Stimulated activated CD4-positive, alpha-beta T cell treated with anti-CD3 and anti-CD28 coated beads, Interleukin-4, amount 100 ng/mL, for 24 hours (primary cell): ENCODE results near the gene NR2F1-AS1.
"Not testable (repeated sequence)": the region's sequence is repeated elsewhere in the genome, so short reads cannot be mapped to it uniquely, and the experiment has no call there.

Experiments
- DNase-seq: peaks from one replicate; pipeline ENCODE4 v3.0.0-alpha.2; 2020

The NR2F1-AS1 gene

DNA sequence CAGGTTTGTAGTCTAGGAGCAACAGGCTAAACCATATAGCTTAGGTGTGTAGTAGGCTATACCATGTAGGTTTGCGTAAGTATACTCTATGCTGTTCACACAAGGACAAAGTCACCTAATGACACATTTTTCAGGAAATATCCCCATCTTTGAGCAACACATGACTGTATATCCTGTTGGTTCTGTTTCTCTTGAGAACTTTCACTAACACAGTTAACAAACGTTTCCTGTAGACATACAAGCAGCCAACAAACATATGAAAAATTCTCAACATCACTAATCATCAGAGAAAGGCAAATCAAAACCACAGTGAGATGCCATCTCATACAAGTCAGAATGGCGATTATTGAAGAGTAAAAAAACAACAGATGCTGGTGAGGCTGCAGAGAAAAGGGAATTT, 68.2 kb downstream of the NR2F1-AS1 start:
- DNase-seq = no peak

DNA sequence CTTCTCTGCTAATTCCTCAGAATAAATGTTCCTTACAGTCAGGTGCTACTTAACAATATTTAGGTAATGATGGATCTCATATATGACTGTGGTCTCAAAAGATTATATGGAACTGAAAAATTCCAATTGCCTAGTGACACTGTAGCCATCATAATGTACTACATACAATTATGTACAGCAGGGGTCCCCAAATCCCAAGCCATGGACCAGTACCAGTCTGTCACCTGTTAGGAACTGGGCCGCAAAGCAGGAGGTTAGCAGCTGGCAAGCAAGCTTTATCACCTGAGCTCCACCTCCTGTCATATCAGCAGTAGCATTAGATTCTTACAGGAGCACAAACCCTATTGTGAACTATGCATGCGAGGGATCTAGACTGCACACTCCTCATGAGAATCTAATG, 69.6 kb downstream of the NR2F1-AS1 start:
- DNase-seq = no peak

DNA sequence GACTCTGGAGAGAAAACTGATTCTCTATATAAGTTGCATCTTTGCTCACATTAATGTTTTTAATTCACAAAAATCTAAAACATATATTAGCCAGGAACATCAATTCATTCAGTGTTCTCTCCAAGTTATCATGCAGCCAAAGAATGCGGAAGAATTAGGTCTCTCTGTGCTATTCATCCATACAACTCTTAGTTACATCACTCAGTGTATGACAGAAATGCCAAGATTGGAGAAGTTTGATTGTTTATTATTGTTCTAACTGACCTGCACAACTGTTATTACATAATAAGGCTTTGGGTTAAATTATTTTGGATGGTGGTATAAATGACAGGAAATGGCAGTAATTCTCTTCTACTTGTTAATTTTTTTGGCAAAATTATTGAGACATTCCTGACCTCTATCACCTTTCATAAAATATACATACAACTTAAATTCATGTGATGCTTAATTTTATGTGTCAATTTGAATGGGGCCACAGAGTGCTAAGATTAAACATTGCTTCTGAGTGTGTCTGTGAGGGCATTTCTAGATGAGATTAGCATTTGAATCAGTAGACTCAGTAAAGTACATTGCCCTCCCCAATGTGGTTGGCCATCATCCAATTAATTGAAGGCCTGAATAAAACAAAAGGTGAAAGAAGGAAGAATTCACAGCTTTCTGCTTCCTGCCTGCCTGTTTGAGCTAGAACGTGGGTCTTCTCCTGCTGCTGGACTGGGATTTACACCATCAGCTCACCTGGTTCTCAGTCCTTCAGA, 70.2 kb downstream of the NR2F1-AS1 start:
- DNase-seq = no peak

DNA sequence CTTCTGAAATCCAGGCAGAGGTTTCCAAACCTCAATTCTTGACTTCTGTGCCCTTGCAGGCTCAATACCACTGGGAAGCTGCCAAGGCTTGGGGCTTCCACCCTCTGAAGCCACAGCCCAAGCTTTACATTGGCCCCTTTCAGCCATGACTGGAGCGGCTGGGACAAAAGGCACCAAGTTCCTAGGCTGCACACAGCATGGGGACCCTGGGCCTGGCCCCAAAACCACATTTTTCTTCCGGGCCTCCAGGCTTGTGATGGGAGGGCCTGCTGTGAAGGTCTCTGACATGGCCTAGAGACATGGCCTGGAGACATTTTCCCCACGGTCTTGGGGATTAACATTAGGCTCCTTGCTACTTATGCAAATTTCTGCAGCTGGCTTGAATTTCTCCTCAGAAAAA, 75.5 kb downstream of the NR2F1-AS1 start:
- not testable (repeated sequence) for DNase-seq

DNA sequence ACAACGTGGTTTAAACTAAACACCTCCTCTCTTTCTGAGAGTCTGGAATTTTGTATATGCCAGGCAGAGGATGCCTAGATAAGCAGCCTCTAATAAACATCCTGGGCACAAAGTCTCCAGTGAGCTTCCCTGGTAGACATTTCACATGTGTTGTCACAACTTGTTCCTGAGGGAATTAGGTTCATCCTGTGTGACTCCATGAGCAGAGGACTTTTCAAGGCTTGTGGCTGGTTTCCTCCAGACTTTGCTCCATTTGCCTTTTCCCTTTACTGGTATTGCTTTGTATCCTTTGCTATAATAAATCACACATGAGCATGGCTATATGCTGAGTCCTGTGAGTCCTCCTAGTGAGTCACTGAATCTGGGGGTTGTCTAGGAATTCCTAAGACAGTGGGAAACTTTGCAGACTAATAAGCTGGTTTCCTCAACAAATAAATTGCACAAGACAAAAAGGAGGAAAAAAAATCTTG, 77.4 kb downstream of the NR2F1-AS1 start:
- no peak for DNase-seq

DNA sequence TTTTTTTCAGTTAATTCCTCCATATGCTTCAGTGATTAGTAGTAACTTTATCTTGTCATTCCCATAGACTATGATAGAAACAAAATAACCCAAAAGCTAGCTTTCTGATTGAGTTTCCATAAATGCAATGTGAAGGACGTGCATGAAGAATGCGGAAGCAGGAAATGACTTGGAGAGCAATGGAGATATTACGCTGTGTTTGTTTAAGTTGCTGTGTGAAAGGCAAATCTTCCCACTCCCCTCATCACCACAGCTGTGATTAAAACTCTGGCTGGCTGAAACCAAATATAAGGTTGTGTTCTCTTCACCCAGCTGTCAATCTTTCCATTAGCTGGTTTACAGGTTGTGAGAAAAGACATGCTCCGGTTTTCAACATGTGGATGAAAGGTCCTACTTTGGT, 83.9 kb downstream of the NR2F1-AS1 start:
- no peak for DNase-seq

DNA sequence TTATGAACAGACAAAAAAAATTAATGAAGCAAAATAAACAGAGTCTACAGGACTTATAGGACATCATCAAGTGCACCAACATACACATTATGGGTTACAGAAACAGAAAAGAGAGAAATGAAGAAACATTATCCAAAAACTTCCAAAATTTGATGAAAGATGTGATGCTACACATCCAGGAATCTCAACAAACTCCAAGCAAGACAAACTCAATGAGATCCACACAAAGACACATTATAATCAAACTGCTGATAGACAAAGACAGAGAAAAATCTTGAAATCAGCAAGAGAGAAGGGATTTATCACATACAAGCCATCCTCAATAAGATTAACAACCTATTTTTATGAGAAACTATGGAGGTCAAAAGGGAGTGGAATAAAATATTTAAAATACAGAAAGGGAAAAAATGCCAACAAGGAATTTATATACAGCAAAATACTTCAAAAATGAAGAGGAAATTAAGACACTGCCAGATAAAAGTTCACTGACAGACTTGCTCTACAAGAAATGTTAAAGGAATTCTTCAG, 101.0 kb downstream of the NR2F1-AS1 start:
- no peak for DNase-seq

DNA sequence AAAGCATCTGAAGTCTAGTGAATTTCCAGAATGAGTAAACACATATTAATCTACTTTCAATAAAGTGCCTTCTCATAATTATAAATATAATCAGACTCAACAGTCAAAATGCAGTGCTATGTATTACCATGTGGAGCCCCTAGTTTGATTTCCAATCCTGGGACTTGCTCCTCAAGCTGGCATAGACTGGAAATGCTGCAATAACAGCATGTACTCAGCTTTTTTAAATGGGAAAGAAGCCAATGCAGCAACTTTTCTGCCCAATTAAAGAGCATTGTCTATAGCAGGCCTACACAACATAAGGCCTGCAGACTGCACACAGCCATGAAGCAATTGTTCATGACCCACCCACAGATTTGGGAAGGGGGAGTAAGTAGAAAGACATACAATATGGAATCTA, 103.2 kb downstream of the NR2F1-AS1 start:
- no peak for DNase-seq

DNA sequence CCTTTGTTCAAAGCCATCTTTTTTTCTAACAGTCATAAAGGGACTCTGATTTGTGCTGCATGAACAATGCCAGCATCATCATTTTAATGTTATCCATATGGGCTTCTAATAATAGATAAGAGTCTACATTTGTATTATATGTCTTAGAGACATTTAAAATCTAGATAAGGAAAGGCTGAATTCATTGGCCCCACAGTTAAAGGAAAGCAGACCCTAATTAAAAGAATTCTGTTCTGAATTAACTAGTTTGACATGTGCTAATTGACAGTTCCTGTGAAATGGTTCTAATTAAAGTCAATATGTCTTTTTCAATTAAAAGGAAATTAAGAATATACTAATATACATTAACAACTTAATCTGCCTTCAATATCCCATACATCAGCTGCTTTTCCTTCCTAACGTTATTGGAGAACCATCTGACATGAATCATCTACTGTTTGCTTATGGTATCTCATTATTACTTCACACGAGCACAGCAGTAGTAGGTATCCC, 104.7 kb downstream of the NR2F1-AS1 start:
- DNase-seq = no peak

DNA sequence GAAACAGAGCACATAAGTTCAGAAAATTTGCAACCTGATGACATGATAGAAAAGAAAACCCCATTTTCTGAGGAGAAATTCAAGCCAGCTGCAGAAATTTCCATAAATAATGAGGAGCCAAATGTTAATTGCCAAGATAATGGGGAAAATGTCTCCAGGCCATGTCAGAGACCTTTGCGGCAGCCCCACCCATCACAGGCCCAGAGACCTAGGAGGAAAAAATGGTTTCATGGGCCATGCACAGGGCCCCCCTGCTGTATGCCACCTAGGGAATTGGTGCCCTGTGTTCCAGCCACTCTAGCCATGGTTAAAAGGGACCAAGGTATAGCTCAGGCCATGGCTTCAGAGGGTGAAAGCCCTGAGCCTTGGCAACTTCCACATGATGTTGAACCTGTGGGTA, 118.1 kb downstream of the NR2F1-AS1 start:
- no peak for DNase-seq

DNA sequence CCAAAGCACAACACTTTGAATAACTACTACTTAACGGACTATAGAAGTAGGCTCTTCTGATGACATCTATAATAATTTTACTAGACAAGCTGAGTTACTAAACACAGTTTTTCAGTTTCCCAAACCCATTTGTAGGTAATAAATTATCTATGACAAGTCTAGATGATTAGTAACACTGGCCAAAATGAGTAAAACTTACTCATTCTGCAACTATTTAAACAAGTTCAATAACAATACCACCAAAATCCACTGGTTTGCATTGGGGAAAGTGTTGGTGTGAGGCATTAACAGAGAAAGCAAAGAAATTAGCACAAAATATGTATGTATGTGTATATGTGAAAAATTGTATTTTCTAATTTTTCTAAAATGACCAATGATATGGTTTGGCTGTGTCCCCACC, 119.3 kb downstream of the NR2F1-AS1 start:
- no peak for DNase-seq

DNA sequence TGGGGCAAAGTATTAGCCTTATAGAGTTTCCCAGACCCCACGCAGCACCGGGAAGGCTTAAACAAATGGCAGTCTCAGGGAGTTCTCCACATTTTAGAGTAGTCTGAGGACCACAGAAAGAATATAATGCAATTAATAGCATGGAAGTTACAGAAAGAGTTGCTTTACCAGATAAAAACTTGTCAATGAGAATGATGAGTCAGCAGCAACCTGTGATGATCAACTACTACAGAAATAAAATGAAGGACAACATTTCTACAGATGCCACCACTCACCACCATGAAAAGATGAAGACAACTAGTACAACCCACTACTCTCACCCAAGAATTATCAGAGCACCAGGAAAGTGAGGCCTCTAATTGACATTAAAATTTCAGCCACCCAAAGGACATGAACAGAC, 120.7 kb downstream of the NR2F1-AS1 start:
- no peak for DNase-seq

DNA sequence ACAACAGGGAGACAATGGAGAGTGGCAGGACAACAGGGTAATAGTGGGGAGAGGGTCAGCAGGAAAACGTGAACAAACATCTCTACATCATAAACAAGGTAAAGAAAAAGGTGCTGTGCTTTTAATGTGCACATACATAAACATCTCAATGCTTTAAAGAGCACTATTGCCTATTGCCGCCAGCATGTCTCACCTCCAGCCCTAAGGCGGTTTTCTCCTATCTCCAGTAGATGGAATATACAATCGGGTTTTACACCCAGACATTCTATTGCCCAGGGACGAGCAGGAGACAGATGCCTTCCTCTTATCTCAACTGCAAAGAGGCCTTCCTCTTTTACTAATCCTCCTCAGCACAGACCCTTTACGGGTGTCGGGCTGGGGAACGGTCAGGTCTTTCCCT, 124.2 kb downstream of the NR2F1-AS1 start:
- not testable (repeated sequence) for DNase-seq

DNA sequence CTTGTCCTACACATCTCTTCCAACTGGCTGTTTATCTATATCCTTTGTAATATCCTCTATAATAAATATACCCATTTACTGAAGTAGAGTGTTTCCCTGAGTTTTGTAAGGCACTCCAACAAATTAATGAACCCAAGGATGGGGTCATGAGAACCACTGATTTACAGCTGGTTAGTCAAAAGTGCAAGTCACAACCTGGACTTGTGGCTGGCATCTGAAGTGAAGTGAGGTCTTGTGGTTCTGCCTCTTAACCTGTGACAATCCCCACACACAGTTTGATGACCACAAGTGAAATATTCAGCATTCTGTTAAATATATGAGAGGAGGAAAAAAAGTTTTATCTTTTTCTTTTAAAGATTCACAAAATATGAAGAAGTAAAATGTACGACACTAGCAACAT, 126.1 kb downstream of the NR2F1-AS1 start:
- no peak for DNase-seq

DNA sequence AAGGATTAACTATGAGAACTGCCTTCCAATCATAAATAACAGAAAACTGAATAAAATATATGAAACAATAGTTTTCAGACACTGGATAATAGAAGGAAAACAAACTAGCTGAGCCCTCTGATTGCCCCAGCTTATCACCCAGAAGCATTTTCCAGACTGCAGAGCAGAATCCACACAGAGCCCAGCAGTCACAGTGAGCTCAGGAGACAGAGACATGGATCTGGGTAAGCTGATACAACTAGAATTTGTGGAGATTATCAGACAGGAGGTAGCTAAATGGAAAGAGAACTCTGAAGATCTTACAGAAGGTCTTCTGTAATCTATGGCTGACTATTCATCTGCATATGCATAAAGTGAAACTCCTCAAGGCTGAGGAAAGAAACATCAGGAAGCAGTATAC, 128.8 kb downstream of the NR2F1-AS1 start:
- no peak for DNase-seq

DNA sequence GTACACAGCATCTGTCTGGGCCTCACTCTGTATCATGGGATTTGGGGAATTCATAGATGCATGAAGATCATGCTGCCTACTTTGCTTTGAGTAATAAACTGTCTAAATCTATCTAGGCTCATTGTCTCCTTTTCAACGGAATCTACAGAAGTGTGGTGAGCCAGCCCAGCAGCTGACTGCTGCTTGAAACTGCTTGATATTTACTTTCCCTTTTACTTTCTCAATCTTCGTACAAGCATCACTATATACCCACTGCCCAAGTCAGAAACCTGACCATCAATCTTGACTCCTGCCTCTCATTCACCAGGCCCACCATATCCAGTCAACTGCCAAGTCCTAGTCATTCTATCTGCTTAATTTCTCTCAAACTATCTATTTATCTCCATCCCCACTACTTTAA, 142.9 kb downstream of the NR2F1-AS1 start:
- DNase-seq = no peak

DNA sequence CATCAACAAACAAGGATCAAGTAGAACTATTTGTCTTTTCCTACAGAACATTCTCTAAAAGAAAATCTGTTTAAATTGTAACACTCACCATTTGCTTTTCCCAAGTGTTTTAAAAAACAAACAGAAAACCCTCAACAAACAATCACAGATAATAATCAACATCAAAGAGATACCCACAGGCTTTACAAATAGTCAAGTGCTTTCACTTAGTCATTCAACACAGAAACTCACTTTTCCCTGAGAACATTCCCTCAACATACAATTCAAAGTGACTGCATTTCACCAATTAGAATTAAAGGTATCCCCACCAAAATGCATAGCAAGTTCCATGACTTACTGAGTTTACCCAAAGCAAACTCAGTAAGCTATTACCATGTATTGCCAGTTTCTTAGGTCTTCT, 144.9 kb downstream of the NR2F1-AS1 start:
- DNase-seq = no peak

DNA sequence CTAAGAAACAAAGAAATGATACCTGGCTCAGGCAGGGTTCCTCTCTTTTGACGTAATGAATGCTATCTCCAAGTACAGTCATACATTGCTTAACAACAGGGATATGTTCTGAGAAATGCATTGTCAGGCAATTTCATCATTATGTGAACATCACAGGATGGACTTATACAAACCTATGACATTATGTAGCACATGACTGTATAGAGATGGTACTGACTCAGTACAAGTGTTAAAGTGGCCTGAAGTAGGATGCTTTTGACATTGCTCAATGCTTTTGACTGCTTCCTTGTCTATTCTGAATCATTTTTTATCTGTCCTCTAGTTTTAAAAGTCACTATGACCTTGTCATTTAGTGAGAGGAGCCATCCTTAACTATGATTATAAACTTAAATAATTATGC, 147.6 kb downstream of the NR2F1-AS1 start:
- no peak for DNase-seq

DNA sequence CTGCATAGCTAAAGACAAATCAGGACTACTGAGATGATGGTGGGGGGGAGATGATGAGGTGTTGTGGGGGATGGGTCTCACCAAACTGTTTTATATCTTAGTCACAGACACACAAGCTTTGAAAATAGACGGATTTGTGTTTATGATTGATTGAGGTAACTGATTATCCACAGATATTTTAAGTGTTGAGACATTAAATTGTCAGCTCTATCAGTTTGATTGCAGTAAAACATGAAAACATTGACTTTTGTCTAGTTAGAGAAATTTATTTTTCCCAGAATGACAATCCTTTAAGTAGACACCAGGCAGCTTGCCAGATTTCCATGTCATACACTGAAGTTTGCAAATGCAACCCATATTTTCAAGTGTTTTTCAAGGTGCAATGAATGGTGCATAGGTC, 149.8 kb downstream of the NR2F1-AS1 start:
- no peak for DNase-seq

DNA sequence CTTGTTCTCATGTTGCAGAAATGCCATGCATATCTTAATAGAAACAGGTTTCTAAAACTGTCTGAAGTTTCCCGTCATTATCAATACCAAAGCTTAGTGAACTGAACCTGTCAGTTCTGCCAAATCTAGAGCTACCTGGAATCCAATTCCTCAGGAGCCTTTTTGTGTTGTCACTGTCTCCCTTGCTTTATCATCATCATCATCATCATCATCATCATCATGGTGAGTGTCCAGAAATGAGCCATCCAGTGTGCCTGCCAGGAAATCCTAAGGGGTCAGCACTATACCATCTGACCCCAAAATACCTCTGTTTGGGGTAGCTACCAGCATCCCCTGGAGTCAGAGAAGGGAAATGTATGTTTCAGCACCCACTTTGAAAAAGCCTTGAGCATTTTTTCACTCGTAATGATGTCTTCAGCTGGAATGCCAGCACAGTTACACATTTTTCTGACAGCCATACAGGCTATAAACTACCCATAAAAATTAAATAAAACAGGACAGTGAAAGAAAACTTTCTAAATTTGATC, 150.3 kb downstream of the NR2F1-AS1 start:
- no peak for DNase-seq

DNA sequence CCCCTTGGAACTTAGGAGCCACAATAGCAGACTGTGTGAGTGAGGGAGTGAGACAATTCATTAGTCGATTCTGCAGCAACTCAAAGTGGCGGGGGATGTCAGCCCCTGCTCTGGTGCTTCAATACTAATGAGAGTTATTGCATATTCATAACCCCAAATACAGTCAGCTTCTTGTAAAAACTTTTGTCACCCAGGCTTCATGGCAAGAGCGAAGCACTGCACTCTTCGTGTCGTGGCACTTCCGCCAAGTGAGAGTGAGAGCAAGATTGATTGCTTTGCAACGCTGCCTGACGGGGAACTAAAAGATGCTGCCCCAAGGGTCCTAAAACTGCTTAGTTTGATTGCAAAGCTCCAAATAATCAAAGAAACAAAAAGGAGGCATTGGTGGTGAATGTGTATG, 150.9 kb downstream of the NR2F1-AS1 start:
- no peak for DNase-seq

DNA sequence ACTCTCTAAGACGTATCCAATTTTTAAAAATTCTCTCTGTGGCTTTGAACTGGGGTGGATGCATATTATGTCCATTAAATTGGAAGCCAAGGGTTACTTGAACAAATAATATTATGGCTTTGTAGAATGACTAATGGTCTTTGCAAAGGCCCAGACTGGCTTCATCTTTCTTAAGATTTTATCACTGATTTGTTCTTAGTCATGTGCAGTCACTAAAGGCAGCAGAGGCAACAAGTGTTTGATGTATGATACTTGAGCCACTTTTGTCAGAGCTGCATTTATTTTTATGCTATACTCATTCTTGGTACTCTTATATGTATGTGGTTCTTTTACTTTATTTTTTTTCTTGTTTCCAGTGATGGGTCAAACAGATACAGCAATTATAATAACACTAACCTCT, 152.2 kb downstream of the NR2F1-AS1 start:
- no peak for DNase-seq

DNA sequence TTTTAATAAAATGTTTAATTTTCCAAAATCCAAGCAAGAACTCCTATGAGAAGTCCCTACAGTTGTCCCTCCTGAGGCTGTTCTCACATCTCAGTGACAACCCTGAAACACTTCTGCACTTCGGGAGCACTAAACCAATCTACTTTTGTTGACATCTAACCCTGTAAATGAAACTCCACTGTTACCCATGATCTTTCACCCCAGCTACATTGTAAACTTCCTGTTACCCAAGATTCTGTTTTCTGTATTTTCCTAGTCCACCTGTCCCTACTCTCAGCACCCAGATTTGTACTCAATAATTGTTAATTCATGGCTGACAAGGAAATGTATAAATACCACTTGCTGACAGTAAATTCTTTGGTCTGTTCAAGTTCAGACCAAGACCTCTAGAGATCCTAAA, 153.7 kb downstream of the NR2F1-AS1 start:
- no peak for DNase-seq

DNA sequence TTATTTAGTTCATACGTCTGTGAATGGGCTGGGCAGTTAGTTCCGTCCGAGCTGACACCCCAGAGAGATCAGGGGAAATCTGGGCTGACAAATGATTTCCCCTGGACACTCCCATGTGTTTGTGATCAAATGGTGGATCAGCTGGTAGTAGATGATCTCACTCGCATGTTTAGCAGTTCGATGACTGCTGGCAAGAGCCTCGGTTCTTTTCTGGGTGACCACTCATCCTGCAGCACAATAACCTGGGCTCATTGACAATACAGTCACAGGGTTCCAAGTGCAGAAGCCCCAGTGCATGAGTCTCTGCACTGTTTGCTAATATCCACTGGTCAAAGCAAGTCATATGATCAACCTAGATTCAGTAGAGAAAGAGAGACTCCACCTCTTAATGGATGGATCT, 155.9 kb downstream of the NR2F1-AS1 start:
- DNase-seq = no peak

DNA sequence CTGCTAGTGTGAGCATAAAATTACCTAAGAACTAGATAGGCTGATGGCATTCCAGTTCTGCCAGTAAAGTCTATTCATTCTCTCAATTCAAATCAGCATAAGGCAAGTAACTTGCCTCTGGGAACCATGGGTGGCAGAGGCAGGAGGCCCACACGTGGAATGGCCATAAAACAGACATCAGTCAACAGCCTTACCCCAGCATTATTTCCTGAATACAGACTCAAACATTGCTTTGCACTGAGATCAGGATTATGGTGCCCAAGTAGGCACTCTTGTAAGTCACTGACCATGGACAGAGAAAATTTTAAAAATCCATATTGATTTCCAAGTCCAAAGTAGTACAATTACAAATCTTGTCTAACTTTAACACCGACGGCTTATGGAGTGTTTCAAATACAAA, 157.7 kb downstream of the NR2F1-AS1 start:
- no peak for DNase-seq
